HAP-1 (cell line): ENCODE results near the gene DSCAM.

Source experiments
- DNase-seq, 2 experiments: peaks; one replicate each; pipeline ENCODE4 v3.0.0-alpha.2; 2016 to 2020; ENCODE audit warnings: low spot score in 2 of 2
- H3K27me3 ChIP-seq: fragments of 250-450 bp; sonication (Bioruptor Pico); 2 replicates; pipeline ENCODE4 v1.5.1; 2020; ENCODE audit warnings: low read depth, mild to moderate bottlenecking, moderate library complexity
- H3K36me3 ChIP-seq: fragments of 250-450 bp; sonication (Bioruptor Pico); replicated peaks from 2 replicates; pipeline ENCODE4 v1.5.1; 2020; ENCODE audit warnings: mild to moderate bottlenecking
- H3K4me1 ChIP-seq: fragments of 250-450 bp; sonication (Bioruptor Pico); 2 replicates; pipeline ENCODE4 v1.5.1; 2020; ENCODE audit warnings: mild to moderate bottlenecking
- H3K4me3 ChIP-seq: fragments of 250-450 bp; sonication (Bioruptor Pico); 2 replicates; pipeline ENCODE4 v1.5.1; 2020; ENCODE audit warnings: mild to moderate bottlenecking, moderate library complexity
- H3K9me3 ChIP-seq: fragments of 250-450 bp; sonication (Bioruptor Pico); 2 replicates; pipeline ENCODE4 v1.5.1; 2020; ENCODE audit warnings: mild to moderate bottlenecking, moderate library complexity
- in situ Hi-C: fragments of 300-500 bp; cut with MboI; formaldehyde crosslinking; loops from 3 replicates; pipeline ENCODE4 v1.14.3; 2020; ENCODE audit warnings: low sequenced_read_pairs, inconsistent platforms, mixed read lengths

Gene DSCAM

DNA sequence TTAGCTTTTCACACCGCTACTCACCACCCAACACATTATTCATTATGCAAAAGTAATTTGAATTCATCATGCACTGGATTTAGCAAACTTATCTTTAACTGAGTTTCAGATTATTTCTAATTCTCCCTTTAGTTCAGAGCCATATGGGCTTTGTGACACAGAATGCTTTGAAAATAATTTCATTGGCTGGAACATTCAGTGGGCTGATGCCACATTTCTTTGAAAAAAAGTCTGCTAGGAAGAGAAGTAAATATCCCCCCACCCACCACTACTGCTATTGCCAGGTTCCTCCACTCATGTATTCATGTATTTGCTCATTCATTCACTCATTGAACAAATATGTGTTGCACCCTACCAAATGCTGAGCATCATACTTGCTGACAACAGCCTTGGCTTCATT is 280.5 kb downstream of the DSCAM start:
- Histone ChIP-seq H3K36me3 (no peaks in the 10 kb centered on the region), H3K9me3 (no peaks in the 10 kb centered on the region; the same call in 1 of the 2 replicates), H3K4me1 (no peaks in the 10 kb centered on the region), H3K4me3 (no peak overlapping the region), H3K27me3 (no peaks in the 10 kb centered on the region)
- no peak for DNase-seq
- in situ Hi-C loops, result no loop called here

DNA sequence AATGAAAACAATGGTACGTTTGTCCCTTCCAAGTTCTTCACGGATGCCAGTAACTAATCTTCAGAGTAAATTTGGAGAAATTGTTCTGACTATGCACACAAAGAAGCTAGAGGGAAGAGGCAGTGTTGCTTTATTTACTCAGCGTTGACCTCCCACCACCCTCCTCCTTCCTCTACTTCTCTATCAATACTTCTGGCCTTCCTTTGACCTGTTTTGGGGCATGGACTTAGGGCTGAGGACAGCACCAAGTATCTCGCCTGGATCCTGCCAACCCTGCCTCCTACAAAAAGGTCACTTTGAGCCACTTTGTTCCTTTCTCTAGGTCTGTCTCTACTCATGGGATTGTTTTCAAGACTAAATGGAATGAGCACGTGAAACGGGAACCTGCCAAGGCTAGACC is 282.6 kb downstream of the DSCAM start:
- Histone ChIP-seq H3K4me1 (no peaks in the 10 kb centered on the region), H3K9me3 (no peaks in the 10 kb centered on the region; the same call in 1 of the 2 replicates), H3K27me3 (no peaks in the 10 kb centered on the region), H3K4me3 (no peak overlapping the region), H3K36me3 (no peaks in the 10 kb centered on the region)
- in situ Hi-C loops, result no loop called here
- no peak for DNase-seq

DNA sequence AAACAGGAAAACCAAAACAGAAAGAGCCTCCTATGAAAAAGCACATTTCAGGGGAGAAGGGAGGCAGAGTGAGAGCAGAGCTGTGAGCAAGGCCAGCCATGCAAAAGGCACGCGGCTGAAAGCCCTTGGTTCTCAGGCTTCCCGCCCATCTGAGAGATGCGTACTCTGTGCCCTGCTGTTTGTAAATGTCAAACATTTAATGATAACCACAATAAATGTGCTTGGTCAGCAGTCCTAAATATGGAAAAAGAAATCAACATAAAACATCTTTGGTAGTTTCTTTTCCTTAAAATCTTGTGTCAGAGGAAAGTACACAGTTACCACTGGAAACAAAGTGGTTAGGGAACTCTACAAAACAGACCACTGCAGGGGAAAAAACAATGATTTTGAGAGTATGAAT is 283.1 kb downstream of the DSCAM start:
- no peak for DNase-seq
- no peak overlapping the region for H3K4me3 ChIP-seq
- in situ Hi-C loops, result no loop called here
- no peaks in the 10 kb centered on the region for H3K4me1 ChIP-seq
- no peaks in the 10 kb centered on the region; the same call in 1 of the 2 replicates for H3K9me3 ChIP-seq
- H3K36me3 ChIP-seq, result no peaks in the 10 kb centered on the region
- no peaks in the 10 kb centered on the region for H3K27me3 ChIP-seq

DNA sequence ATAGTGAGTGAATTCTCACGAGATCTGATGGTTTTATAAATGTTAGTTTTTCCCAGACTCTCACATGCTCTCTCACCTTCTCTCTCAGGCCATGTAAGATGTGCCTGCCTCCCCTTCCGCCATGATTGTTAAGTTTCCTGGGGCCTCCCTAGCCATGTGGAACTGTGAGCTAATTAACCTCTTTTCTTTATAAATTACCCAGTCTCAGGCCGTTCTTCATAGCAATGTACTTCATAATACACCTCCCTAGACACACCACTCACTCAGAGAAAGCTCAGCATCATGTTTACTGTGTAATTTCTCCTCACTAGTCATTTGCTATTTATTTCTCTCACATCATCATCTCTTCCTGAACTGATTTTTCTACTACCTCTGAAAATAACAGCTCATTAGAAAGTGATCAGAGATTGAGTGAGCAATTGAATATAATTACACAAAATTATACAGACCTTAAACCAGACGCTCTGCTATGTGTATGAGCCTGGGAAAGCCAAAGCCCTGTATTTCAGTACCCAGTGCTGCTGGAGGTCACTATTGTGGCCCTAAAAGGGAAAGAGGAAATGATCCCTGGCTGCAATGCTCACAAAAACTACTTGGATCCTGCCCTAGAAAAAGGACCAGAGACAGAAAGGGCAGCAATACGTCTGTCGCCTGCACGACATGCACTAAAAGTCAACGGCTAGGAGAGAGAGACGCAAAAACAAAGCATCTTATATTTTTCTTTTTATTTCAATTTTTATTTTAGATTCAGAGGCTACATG is 284.5 kb downstream of the DSCAM start:
- Histone ChIP-seq H3K9me3 (no peaks in the 10 kb centered on the region; the same call in 1 of the 2 replicates), H3K27me3 (no peaks in the 10 kb centered on the region), H3K4me1 (no peaks in the 10 kb centered on the region), H3K4me3 (no peak overlapping the region), H3K36me3 (no peaks in the 10 kb centered on the region)
- in situ Hi-C loops, result no loop called here
- DNase-seq, result no peak

DNA sequence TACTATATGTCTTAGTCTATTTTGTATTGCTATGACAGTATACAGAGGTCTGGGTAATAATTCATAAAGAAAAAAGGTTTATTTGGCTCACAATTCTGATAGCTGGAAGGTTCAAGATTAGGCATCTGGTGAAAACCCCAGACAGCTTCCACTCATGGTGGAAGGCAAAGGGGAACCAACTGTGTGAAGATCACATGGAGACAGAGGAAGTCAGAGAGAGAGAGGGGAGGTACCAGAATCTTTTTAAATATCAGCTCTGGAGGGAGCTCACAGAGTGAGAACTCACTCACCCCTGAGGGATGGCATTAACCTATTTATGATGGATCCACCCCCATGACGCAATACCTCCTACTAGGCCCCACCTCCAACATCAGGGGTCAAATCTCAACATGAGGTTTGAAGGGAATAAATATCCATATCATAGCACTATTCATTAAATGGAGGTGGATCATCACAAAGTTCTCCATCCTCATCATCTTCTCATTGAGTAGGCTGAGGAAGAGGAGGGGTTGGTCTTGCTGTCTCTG is 290.5 kb downstream of the DSCAM start:
- H3K36me3 ChIP-seq, result no peaks in the 10 kb centered on the region
- in situ Hi-C loops, result no loop called here
- no peaks in the 10 kb centered on the region for H3K27me3 ChIP-seq
- H3K4me3 ChIP-seq, result no peak overlapping the region
- no peak for DNase-seq
- H3K9me3 ChIP-seq, result no peaks in the 10 kb centered on the region
- H3K4me1 ChIP-seq, result no peaks in the 10 kb centered on the region

DNA sequence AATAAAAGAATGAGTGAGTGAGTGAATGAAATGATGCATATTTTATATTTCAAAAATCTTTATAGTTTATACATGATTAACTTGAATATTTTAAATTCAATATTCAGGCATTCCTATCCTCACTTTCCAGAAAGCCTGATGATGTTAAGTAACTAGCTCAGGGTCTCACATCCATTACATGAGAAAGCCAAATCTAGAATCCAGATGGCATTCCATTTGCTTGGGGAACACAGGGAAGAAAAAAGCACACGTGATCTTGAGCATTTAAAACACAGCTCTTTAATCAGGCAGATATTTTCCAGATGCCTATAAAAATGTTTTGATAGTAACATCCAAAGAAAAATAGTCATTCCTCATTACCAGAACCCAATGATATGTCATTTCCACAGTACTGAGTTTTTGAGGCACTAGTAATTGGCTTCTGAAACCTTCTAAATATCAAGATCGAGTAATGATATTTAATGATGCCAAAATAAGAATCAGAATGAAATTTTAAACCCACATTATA is 291.9 kb downstream of the DSCAM start:
- Histone ChIP-seq H3K36me3 (no peaks in the 10 kb centered on the region), H3K9me3 (no peaks in the 10 kb centered on the region), H3K27me3 (no peaks in the 10 kb centered on the region), H3K4me1 (no peaks in the 10 kb centered on the region), H3K4me3 (no peak overlapping the region)
- in situ Hi-C loops, result no loop called here
- no peak for DNase-seq

DNA sequence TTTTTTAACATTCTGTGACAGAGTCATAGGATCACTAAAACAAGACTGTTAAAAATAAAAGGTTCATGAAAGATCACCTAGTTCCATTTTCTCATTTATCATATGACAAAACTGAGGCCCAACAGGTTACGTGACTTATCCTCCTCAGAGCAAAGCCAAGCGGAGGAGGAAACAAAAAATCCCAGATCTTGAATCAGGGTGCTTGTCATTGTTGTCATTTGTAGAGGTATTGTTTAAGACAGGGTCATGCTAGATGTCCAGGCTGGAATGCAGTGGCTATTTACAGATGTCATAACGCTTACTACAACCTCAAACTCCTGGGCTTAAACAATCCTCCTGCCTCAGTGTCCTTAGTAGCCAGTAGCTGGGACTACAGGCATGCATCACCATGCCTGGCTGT is 293.2 kb downstream of the DSCAM start:
- no peaks in the 10 kb centered on the region for H3K4me1 ChIP-seq
- no peaks in the 10 kb centered on the region for H3K36me3 ChIP-seq
- in situ Hi-C loops, result no loop called here
- peaks cover 2% of the 10 kb centered on the region; the same call in 1 of the 2 replicates for H3K9me3 ChIP-seq
- no peak overlapping the region for H3K4me3 ChIP-seq
- no peak for DNase-seq
- H3K27me3 ChIP-seq, result no peaks in the 10 kb centered on the region

DNA sequence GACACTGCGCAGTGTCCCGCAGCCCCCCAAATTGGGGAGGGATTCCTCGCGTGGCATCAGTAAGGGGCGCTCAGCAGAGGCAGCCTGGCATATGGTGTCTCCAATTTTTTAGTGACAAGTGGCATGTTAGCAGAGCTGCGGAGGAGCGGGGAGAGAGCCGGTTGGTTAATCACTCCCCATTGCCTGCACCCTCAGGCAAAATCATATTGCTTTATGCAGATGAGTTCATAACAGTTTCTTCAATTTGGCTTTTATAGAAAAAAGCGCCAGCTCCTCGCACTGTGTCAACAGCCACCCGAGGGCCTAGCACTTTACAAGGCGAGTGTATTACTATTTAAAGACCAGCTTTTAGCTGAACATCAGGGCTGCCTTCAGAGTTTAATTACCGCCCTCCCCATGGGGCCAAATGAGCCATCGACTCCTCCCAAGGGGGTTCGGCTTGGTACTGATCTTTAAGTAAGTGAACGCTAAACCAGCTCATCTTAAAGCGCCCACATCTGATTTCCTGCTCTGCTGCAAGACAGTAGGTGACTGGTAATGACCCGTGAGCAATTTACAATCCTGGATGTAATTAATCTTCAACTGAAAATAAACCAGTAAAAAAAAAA is 298.9 kb downstream of the DSCAM start:
- no peak overlapping the region for H3K4me3 ChIP-seq
- no peaks in the 10 kb centered on the region for H3K27me3 ChIP-seq
- no peak for DNase-seq
- peaks cover 7% of the 10 kb centered on the region for H3K9me3 ChIP-seq
- in situ Hi-C loops, result no loop called here
- H3K36me3 ChIP-seq, result no peaks in the 10 kb centered on the region
- no peaks in the 10 kb centered on the region for H3K4me1 ChIP-seq

DNA sequence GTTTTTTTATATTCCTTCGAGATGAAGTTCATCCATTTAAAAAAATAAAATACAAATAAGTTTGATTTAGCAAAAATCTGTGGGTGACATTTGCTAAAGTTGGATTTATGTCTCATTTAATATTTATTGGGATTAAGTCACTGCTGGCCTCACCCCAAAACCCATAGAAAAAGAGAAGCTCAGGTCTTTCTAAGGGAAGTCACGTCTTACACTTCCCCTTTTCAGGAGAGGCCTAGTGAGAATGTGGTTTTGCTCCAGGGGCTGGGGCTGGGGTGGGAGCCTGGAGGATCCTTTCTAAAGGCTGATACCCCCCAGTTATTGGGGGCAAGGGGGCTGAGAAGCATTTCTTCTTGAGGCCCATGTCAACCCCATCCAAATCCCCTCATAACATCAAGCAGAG is 300.3 kb downstream of the DSCAM start:
- no peak for DNase-seq
- H3K9me3 ChIP-seq, result peaks cover 7% of the 10 kb centered on the region
- no peaks in the 10 kb centered on the region for H3K36me3 ChIP-seq
- no peaks in the 10 kb centered on the region for H3K4me1 ChIP-seq
- H3K27me3 ChIP-seq, result no peaks in the 10 kb centered on the region
- H3K4me3 ChIP-seq, result no peak overlapping the region
- in situ Hi-C loops, result no loop called here

DNA sequence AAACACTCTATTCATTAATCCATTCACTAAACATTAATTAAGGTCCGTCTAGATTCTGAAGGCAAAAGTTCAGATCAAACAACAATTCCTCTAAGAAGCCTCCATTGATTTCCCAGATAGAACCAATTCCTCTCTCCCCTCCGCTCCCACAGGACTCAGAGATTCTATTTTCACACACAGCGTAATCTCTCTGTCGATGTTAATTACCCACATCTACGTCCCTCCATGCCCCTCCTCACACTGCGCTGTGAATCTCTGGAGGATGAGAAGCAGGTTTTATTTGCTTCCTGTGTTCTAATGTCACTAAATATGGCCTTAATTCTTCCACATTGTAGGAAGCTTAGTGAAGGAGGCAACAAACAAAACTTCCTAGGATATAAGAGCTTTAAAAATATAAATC is 306.7 kb downstream of the DSCAM start:
- Histone ChIP-seq H3K4me3 (no peak overlapping the region), H3K36me3 (no peaks in the 10 kb centered on the region), H3K4me1 (no peaks in the 10 kb centered on the region), H3K9me3 (peaks cover 2% of the 10 kb centered on the region; the same call in 1 of the 2 replicates), H3K27me3 (no peaks in the 10 kb centered on the region)
- in situ Hi-C loops, result no loop called here
- no peak for DNase-seq

DNA sequence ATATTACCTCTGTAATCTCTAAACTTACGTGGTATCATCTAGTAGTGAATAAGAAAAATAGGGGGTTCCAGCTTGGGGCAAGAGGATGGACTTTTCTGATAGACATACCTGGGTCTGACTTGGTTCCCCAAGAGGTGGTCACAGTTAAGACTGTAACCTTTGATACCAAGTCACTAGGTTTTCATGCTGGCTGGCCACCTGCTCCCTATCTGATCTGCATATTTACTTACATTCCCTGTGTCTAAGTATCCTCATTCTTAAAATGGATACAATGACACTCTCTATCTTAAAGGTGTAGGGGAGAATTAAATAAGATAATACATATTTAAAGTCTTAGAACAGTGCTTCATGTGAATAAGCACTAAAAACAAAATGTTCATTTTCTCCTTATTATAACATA is 312.1 kb downstream of the DSCAM start:
- Histone ChIP-seq H3K4me1 (no peaks in the 10 kb centered on the region), H3K36me3 (no peaks in the 10 kb centered on the region), H3K4me3 (no peak overlapping the region), H3K27me3 (no peaks in the 10 kb centered on the region), H3K9me3 (no peaks in the 10 kb centered on the region)
- in situ Hi-C loops, result no loop called here
- no peak for DNase-seq

DNA sequence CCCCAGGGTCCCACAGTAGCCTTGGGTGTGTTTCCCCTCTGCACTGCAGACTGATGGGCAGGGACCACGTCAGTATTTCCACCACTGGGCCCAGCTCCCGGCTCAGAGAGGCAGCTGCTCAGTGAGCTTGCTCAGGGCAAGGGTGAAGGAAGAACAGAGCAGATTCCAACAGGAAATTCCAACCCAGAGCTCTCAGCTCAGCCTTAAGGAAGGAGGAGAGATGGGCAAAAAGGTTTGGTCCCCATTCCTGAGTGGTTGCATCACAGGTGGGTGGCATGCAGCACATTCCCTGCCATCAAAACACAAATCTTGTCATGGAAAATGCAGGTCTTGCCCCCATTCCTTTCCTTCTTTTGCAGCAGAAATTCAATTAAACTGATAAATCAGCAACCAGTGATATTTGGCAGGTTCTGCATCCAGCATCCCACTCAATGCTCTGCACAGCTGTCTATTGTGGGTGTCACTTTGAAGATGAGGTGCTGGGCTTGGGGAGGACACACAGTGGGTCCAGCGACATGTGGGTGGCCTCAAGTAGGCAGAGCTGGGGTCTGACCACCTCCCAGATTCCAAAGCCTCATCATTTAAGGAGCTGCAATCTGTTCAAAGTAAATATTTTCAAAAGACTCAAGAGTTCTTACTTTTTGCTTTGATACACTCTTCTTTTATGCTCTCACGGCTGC is 315.4 kb downstream of the DSCAM start:
- Histone ChIP-seq H3K27me3 (no peaks in the 10 kb centered on the region), H3K4me3 (no peak overlapping the region), H3K4me1 (no peaks in the 10 kb centered on the region), H3K36me3 (no peaks in the 10 kb centered on the region), H3K9me3 (no peaks in the 10 kb centered on the region; the same call in 1 of the 2 replicates)
- no peak for DNase-seq
- in situ Hi-C loops, result no loop called here

DNA sequence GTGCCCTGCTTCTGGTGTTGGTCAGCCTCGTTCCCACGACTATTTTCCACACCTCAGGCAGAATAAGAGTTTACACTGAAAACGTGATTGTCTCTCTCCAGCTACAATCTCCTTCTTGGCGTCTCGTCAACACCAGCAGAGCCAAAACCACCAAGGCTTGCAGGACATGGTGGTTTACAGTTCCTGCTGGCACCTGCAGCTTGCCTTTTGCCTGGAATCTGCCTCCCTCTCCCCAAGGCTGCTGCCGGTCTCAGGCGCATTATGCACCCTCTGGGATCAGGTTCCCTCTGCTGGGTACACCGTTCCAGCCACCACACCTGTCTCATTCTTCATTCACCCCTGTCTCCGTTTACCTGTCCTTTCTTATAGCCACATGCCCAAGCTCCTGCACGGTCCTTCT is 315.9 kb downstream of the DSCAM start:
- H3K27me3 ChIP-seq, result no peaks in the 10 kb centered on the region
- in situ Hi-C loops, result no loop called here
- no peak overlapping the region for H3K4me3 ChIP-seq
- H3K36me3 ChIP-seq, result no peaks in the 10 kb centered on the region
- H3K9me3 ChIP-seq, result no peaks in the 10 kb centered on the region; the same call in 1 of the 2 replicates
- H3K4me1 ChIP-seq, result no peaks in the 10 kb centered on the region
- DNase-seq, result no peak

DNA sequence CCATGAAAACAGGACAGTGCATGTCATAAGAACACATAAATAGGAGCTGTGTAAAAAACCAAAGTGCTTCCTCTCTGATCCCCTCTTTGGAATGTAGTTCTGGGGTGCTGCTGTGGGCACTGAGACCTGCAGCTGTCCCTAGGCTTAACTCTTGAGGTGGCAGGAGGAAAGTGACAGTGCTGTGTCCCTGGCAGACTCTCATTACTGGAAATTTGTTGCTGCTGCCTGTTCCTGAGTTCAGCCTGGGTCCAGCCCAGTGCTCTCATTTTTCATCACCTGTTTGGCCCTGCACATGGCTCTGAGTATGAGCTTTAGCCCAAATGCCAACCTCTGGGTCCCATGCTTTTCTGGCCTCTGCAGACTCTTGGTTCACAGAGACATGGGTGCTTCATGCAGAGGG is 329.3 kb downstream of the DSCAM start:
- no peak for DNase-seq
- H3K9me3 ChIP-seq, result 0 out of 2 replicates have a peak, but pooled peaks cover 2% of the 10 kb centered on the region
- no peaks in the 10 kb centered on the region for H3K27me3 ChIP-seq
- no peaks in the 10 kb centered on the region for H3K4me1 ChIP-seq
- in situ Hi-C loops, result no loop called here
- H3K36me3 ChIP-seq, result no peaks in the 10 kb centered on the region
- no peak overlapping the region for H3K4me3 ChIP-seq
